Spinal cord (tissue), 10 donors: ENCODE measurements around the gene ANKH. TPM values are rescaled to one million over a fixed set of nuclear protein-coding genes. Genes with fewer than 3 reads are reported as not detected.
"Not testable (repeated sequence)": the region's sequence is repeated elsewhere in the genome, so short reads cannot be mapped to it uniquely, and the experiment has no call there.

Experiments
- DNase-seq, 6 donors: peaks; one replicate each; pipeline versions ENCODE4 v3.0.0 to v3.0.0-alpha.2; 2013 to 2015; ENCODE audit warnings: low spot score in 6 of 6, low read depth in 4 of 6
- H3K27ac ChIP-seq: one replicate; pipeline ENCODE4 v1.5.1; 2013; ENCODE audit warnings: low read depth, low read length, control low read depth
- H3K27me3 ChIP-seq: one replicate; pipeline ENCODE4 v1.6.1; 2013; ENCODE audit warnings: low read length; ENCODE audit not compliant: control insufficient read depth, insufficient read depth
- H3K36me3 ChIP-seq: one replicate; pipeline ENCODE4 v1.6.1; 2013; ENCODE audit warnings: low read length; ENCODE audit not compliant: control insufficient read depth, insufficient read depth
- H3K4me1 ChIP-seq: one replicate; pipeline ENCODE4 v1.6.1; 2013; ENCODE audit warnings: low read length; ENCODE audit not compliant: control insufficient read depth, insufficient read depth
- H3K4me3 ChIP-seq: one replicate; pipeline ENCODE4 v1.5.1; 2013; ENCODE audit warnings: low read depth, low read length, control low read depth
- H3K9me3 ChIP-seq: one replicate; pipeline ENCODE4 v1.6.1; 2013; ENCODE audit warnings: low read length; ENCODE audit not compliant: control insufficient read depth, insufficient read depth
- WGBS: methylation state at CpG from one replicate; pipeline ENCODE4 v1.1.5; 2013; ENCODE audit warnings: missing lambda C conversion rate; ENCODE audit not compliant: insufficient coverage; 5-methylcytosine and 5-hydroxymethylcytosine counted together
- polyA plus RNA-seq, 2 donors: library from polyadenylated mRNA; unstranded; fragments of 120-200 nt; gene quantifications; one replicate each; pipeline ENCODE4 v1.2.1, GENCODE V29; 2013; ENCODE audit not compliant: insufficient read length in 2 of 2
- total RNA-seq, 2 donors: library from RNA; depleted of rRNA in 1 of 2; stranded (reverse); fragments of 120-200 nt in 1 of 2; fragments of >200 nt in 1 of 2; gene quantifications; one replicate each; pipeline versions ENCODE4 v1.2.3 to v1.2.4, GENCODE V29; 2013 to 2014
- donor health status: healthy.

ANKH gene
- total and polyA plus RNA-seq, 4 donors, result 45.2 to 73.8 (median 59.6) TPM

DNA sequence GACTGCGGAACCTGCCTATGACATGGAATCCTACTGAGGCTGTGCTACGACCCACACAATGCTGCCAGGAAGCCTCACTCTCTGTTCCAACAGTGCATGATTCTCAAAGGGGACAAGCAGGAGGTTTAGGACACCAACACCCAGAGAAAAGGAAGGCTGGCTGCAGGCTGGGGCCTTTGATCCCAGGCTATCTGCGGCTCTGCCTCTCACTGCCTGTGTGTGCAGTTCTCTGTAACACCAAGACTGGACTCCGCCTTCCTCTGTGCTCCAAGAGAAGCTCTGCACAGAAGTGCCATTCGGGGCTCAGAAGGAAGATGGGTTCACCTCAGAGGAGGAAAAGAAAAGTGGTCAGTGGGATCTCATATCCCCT, 20.5 kb downstream of the ANKH start:
- H3K27ac ChIP-seq, result no peak overlapping the region
- no peaks in the 10 kb centered on the region for H3K9me3 ChIP-seq
- no peaks in the 10 kb centered on the region for H3K4me1 ChIP-seq
- no peak overlapping the region for H3K4me3 ChIP-seq
- no peak for DNase-seq
- H3K27me3 ChIP-seq, result no peaks in the 10 kb centered on the region
- 76% methylated on average over 4 of the region's 5 CpGs for WGBS
- peaks cover 4% of the 10 kb centered on the region for H3K36me3 ChIP-seq

DNA sequence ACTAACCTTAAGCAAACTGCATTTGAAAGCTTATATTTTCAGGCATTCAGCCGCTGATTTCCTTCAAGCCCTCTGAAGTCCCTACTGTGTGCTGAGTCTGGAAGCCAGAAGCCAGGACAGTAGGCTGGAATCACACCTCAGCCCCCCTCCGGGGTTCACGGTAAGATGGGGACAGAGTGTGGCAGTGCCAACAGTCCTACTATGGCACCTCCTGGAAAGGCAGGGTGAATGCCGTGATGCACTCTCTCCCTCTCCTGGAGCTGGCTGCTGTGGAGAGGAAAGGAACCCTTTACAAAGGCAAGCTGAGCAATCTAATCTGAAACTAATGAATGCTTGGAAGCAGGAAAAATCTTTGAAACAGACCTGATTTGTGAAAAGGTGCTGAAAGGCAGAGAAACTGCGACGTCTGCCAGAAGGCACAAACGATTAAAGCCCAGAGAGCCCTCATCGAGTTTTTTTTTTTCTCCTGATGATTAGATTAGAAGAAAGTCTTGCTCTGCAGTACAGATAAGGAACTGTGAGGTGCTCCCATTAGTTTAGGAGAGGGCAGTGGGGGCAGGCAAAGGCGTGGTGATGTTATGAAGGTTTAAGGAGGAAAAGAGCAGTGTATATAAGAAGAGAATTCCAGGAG, 21.0 kb downstream of the ANKH start:
- WGBS, result 59% methylated on average over 7 of the region's 9 CpGs
- Histone ChIP-seq H3K4me1 (no peaks in the 10 kb centered on the region), H3K27ac (no peak overlapping the region), H3K27me3 (no peaks in the 10 kb centered on the region), H3K36me3 (peaks cover 4% of the 10 kb centered on the region), H3K9me3 (no peaks in the 10 kb centered on the region), H3K4me3 (no peak overlapping the region)
- peak in 1 of 6 donors; percentile 10 for DNase-seq

DNA sequence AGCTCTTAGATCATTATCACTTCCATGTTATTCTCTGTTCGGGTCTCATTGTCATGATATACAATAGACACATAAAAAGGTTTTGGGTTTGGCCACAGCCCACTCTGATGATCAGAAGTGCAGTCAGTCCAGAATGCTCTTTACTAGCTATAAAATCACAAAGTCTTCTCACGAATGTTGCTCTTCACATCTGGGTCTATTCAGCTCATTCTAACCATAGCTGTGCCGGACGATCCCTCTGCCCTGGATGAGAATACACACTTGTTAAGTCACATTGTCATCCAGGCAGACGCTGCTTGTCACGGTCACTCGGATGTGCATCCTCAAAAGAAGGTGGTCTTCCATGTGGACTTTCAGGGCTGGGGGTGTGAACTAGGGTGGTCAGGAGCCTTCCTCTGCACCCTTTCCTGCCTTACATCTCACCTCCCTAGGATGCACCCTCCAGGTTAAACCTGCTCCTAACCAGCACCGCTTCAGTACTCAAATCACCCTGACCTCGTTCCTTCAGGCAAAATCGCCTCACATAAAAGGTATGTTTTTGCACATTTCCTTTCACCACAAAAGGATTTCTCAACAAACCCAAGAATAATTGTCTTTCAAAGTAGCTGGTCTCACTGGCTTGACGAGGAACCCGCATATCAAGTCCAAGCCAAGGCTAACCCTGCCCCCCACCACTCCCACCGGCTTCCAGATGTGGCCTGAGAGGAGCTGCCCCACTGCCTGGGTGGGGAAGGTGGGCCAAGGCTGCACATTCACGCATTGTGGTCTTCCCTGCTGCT, 21.9 kb downstream of the ANKH start:
- Histone ChIP-seq H3K27me3 (no peaks in the 10 kb centered on the region), H3K27ac (no peak overlapping the region), H3K4me3 (no peak overlapping the region), H3K4me1 (no peaks in the 10 kb centered on the region), H3K36me3 (peaks cover 4% of the 10 kb centered on the region), H3K9me3 (no peaks in the 10 kb centered on the region)
- DNase-seq, result no peak
- 60% methylated on average over 8 of the region's 14 CpGs for WGBS

- H3K9me3 ChIP-seq, DNase-seq, H3K4me1 ChIP-seq, H3K27me3 ChIP-seq, H3K27ac ChIP-seq, H3K4me3 ChIP-seq, H3K36me3 ChIP-seq: not testable (repeated sequence)
- 90% methylated on average over 2 of the region's 3 CpGs for WGBS
These were observed 22.6 kb downstream of the ANKH start for GRCh38 chr5:14848942-14849341.

GRCh38 chr5:14848385-14848784, 23.2 kb downstream of the ANKH start:
- WGBS, result 96% methylated on average over 21 of the region's 21 CpGs
- no peak for DNase-seq

DNA sequence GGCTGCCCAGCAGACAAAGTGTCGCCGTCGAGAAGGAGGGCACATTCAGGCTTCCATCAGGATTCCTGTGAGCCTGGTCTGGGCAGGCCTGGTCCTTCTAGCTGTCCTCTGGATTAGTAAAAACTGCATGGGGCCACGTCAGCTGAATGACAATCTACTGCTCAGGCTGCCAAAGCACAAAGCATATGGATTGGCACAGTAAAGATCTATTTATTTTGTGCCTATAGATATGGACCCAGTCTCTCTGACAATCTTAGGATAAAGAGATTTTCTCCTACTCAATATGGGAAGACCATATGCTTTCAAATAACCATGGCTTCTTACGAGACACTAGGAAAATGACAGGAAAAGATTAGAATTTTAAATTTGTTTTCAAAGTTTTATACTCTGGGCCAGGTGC, 24.1 kb downstream of the ANKH start:
- peak in 1 of 6 donors; percentile 64 for DNase-seq
- WGBS, result 84% methylated on average over 3 of the region's 5 CpGs
- Histone ChIP-seq H3K9me3 (no peaks in the 10 kb centered on the region), H3K36me3 (peaks cover 4% of the 10 kb centered on the region), H3K27me3 (no peaks in the 10 kb centered on the region), H3K27ac (no peak overlapping the region), H3K4me3 (no peak overlapping the region), H3K4me1 (no peaks in the 10 kb centered on the region)

More at GRCh38 chr5:14848385-14848784, 23.2 kb downstream of the ANKH start:
- no peak overlapping the region for H3K4me3 ChIP-seq
- no peaks in the 10 kb centered on the region for H3K4me1 ChIP-seq
- H3K36me3 ChIP-seq, result peaks cover 4% of the 10 kb centered on the region
- H3K27ac ChIP-seq, result no peak overlapping the region
- no peaks in the 10 kb centered on the region for H3K9me3 ChIP-seq
- H3K27me3 ChIP-seq, result no peaks in the 10 kb centered on the region

GRCh38 chr5:14842117-14842516, 29.5 kb downstream of the ANKH start:
- no peak overlapping the region for H3K4me3 ChIP-seq

GRCh38 chr5:14840624-14841023, 31.0 kb downstream of the ANKH start:
- DNase-seq, result no peak
- Histone ChIP-seq H3K9me3 (no peaks in the 10 kb centered on the region), H3K27ac (no peak overlapping the region), H3K36me3 (peaks cover 3% of the 10 kb centered on the region), H3K4me1 (no peaks in the 10 kb centered on the region), H3K27me3 (no peaks in the 10 kb centered on the region), H3K4me3 (no peak overlapping the region)
- no CpG with 5 or more reads among the region's 3 CpGs for WGBS

More at GRCh38 chr5:14842117-14842516, 29.5 kb downstream of the ANKH start:
- Histone ChIP-seq H3K27me3 (no peaks in the 10 kb centered on the region), H3K9me3 (no peaks in the 10 kb centered on the region), H3K27ac (no peak overlapping the region), H3K36me3 (peaks cover 3% of the 10 kb centered on the region), H3K4me1 (no peaks in the 10 kb centered on the region)
- WGBS, result 95% methylated on average over 3 of the region's 4 CpGs
- DNase-seq, result no peak

- Histone ChIP-seq H3K4me1 (no peaks in the 10 kb centered on the region), H3K27me3 (no peaks in the 10 kb centered on the region), H3K27ac (no peak overlapping the region), H3K36me3 (peaks cover 3% of the 10 kb centered on the region), H3K9me3 (no peaks in the 10 kb centered on the region), H3K4me3 (no peak overlapping the region)
- no peak for DNase-seq
- WGBS, result 80% methylated on average over 4 of the region's 15 CpGs
These were observed 32.9 kb downstream of the ANKH start for GRCh38 chr5:14838396-14839319.
